ENCODE results near the gene SUPT3H. TPM values are rescaled to one million over a fixed set of nuclear protein-coding genes. Genes with fewer than 3 reads are reported as not detected.

Gene SUPT3H
- total RNA-seq, 1 experiment from 2014 or later, result 12.7 TPM

DNA sequence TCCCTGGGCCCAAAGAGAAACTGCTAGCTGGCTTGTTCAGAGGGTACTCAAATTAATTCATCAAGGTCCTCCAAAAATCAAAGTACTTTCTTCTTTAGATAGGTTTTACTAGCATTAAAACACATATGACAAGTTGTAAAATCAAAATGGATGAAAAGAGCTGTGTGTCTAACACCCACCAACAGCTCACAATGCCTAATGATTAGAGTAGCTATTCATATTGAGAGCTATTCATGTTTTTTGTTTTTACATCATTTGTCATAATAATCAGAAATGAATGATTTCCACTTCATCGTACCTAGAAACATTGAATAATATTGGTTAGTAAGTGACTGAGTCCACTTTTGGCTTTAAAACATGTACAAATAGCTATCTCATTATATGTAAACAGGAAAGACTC is 339.5 kb downstream of the SUPT3H start:
- TF ChIP-seq, protein P1, sequence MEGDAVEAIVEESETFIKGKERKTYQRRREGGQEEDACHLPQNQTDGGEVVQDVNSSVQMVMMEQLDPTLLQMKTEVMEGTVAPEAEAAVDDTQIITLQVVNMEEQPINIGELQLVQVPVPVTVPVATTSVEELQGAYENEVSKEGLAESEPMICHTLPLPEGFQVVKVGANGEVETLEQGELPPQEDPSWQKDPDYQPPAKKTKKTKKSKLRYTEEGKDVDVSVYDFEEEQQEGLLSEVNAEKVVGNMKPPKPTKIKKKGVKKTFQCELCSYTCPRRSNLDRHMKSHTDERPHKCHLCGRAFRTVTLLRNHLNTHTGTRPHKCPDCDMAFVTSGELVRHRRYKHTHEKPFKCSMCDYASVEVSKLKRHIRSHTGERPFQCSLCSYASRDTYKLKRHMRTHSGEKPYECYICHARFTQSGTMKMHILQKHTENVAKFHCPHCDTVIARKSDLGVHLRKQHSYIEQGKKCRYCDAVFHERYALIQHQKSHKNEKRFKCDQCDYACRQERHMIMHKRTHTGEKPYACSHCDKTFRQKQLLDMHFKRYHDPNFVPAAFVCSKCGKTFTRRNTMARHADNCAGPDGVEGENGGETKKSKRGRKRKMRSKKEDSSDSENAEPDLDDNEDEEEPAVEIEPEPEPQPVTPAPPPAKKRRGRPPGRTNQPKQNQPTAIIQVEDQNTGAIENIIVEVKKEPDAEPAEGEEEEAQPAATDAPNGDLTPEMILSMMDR (IDR thresholded peaks at IDR 0.05; ENCODE audit: unreplicated experiment), result no peak
- no TSS peak for BruUV-seq (replicated peaks)

DNA sequence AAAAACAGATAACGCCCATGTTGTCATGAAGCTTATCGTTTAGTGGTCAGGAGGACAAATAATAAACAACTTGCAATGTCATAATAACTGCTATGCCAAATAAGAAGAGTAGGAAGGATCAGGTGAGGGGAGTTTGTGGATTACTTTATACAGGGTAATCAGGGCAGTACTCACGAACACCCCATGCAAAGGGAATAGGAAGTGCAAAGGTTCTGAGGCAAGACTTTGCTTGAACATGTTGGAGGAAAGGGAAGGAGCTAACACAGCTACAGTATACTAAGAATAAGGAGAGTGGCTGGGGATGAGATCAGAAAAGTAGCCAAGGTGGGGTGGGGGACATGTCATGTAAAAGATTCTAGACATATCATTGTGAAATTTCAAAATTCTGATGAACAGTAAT is 341.6 kb downstream of the SUPT3H start:
- intact Hi-C loops (cut with micrococcal nuclease), result no loop called here
- ChIA-PET POLR2A (no interaction called here), CTCF (interaction anchor here (0.6 kb wide), 2 partner anchors 50 to 381 kb away, joined by 3 read pairs; no protein-coding TSS in a partner anchor)
- Mint-ChIP-seq H3K9me3 (ENCODE audit: unreplicated experiment) (no peaks in the 10 kb centered on the region), H3K27me3 (ENCODE audit: insufficient read depth, unreplicated experiment) (no peaks in the 10 kb centered on the region), H3K27ac (ENCODE audit: low read depth, unreplicated experiment) (no peak overlapping the region), H3K4me1 (ENCODE audit: insufficient read depth, unreplicated experiment) (no peaks in the 10 kb centered on the region), H3K36me3 (ENCODE audit: insufficient read depth, unreplicated experiment) (no peaks in the 10 kb centered on the region), H3K4me3 (ENCODE audit: unreplicated experiment) (no peak overlapping the region)
- no TSS peak for BruUV-seq (replicated peaks)
- TF ChIP-seq, protein P1 (IDR thresholded peaks at IDR 0.05; ENCODE audit: unreplicated experiment), result no peak
- DNase-seq (ENCODE audit: unreplicated experiment), result no peak

More for the DNA sequence above, 339.5 kb downstream of the SUPT3H start:
- Mint-ChIP-seq H3K9me3 (ENCODE audit: unreplicated experiment) (no peaks in the 10 kb centered on the region), H3K36me3 (ENCODE audit: insufficient read depth, unreplicated experiment) (no peaks in the 10 kb centered on the region), H3K27me3 (ENCODE audit: insufficient read depth, unreplicated experiment) (no peaks in the 10 kb centered on the region), H3K4me1 (ENCODE audit: insufficient read depth, unreplicated experiment) (no peaks in the 10 kb centered on the region), H3K27ac (ENCODE audit: low read depth, unreplicated experiment) (no peak overlapping the region), H3K4me3 (ENCODE audit: unreplicated experiment) (no peak overlapping the region)
- ChIA-PET CTCF (no interaction called here), POLR2A (no interaction called here)
- intact Hi-C loops (cut with micrococcal nuclease), result no loop called here
- no peak for DNase-seq (ENCODE audit: unreplicated experiment)

DNA sequence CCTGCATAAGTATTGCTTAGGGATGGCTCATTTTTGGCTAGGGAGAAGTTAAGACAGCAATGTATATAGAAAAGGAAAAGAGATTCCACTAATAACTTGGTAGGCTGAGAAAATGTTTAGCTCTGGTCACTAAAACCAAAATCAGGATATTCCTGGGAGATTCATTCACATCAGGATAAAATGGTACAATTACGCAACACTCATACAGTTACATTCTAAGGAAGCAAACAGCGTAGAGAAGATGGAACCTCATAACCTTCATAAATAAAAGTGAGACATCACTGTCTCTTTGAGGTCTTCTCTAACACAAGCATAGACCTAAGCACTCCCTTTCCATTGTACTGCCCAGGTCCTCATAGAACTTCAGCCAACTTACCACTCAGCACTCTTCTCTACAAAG is 345.3 kb downstream of the SUPT3H start:
- Mint-ChIP-seq H3K36me3 (ENCODE audit: insufficient read depth, unreplicated experiment) (no peaks in the 10 kb centered on the region), H3K4me1 (ENCODE audit: insufficient read depth, unreplicated experiment) (no peaks in the 10 kb centered on the region), H3K27ac (ENCODE audit: low read depth, unreplicated experiment) (no peak overlapping the region), H3K27me3 (ENCODE audit: insufficient read depth, unreplicated experiment) (no peaks in the 10 kb centered on the region), H3K4me3 (ENCODE audit: unreplicated experiment) (no peak overlapping the region), H3K9me3 (ENCODE audit: unreplicated experiment) (peaks cover 11% of the 10 kb centered on the region)
- CTCF ChIA-PET, result no interaction called here
- POLR2A ChIA-PET, result no interaction called here
- TF ChIP-seq, protein P1 (IDR thresholded peaks at IDR 0.05; ENCODE audit: unreplicated experiment), result no peak
- no TSS peak for BruUV-seq (replicated peaks)
- no peak for DNase-seq (ENCODE audit: unreplicated experiment)
- intact Hi-C loops (cut with micrococcal nuclease), result no loop called here

DNA sequence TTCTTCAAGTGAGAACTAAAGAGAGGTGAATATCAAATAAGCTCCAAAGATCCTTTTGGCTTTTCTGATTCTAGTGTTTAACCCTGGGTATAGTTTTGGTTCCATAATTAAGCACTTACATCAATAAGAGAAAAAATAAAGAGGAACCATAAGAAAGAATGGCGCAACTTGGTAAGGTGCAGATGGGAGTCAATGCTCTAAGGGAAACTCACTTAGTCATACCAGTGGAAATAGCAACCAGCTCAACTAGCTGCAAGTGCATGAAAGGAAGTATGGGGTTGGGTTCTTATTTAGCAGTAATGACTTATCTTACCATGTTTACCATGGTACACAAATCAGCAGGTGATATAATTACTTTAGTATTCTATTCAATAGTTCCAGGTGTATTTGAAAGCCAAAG is 346.1 kb downstream of the SUPT3H start:
- BruUV-seq (replicated peaks), result no TSS peak
- no peaks in the 10 kb centered on the region for H3K36me3 Mint-ChIP-seq (ENCODE audit: insufficient read depth, unreplicated experiment)
- H3K4me3 Mint-ChIP-seq (ENCODE audit: unreplicated experiment), result no peak overlapping the region
- H3K27ac Mint-ChIP-seq (ENCODE audit: low read depth, unreplicated experiment), result no peak overlapping the region
- H3K9me3 Mint-ChIP-seq (ENCODE audit: unreplicated experiment), result peaks cover 17% of the 10 kb centered on the region
- TF ChIP-seq, protein P1 (IDR thresholded peaks at IDR 0.05; ENCODE audit: unreplicated experiment), result no peak
- CTCF ChIA-PET, result interaction anchor here (0.7 to 1.1 kb wide), 2 partner anchors 375 to 543 kb away, joined by 3 read pairs; no protein-coding TSS in a partner anchor
- H3K27me3 Mint-ChIP-seq (ENCODE audit: insufficient read depth, unreplicated experiment), result no peaks in the 10 kb centered on the region
- H3K4me1 Mint-ChIP-seq (ENCODE audit: insufficient read depth, unreplicated experiment), result no peaks in the 10 kb centered on the region
- POLR2A ChIA-PET, result no interaction called here
- no peak for DNase-seq (ENCODE audit: unreplicated experiment)
- intact Hi-C loops (cut with micrococcal nuclease), result no loop called here

Data from MCF 10A (cell line).